Islet precursor cell (in vitro differentiated cells): ENCODE results near the gene USF2.
"Not testable (repeated sequence)": the region's sequence is repeated elsewhere in the genome, so short reads cannot be mapped to it uniquely, and the experiment has no call there.

Source experiments
- DNase-seq: peaks from one replicate; pipeline ENCODE4 v3.0.0-alpha.2; 2018

The USF2 gene

GRCh38 chr19:35268536-35269437, at the start of gene USF2:
Gene USF2 (plus strand): TSS chr19:35268962. CDS start chr19:35269102, 140 bp downstream.
- peak; percentile 77 for DNase-seq

GRCh38 chr19:35219008-35219407, 49.8 kb upstream of the USF2 start:
- DNase-seq = no peak

DNA sequence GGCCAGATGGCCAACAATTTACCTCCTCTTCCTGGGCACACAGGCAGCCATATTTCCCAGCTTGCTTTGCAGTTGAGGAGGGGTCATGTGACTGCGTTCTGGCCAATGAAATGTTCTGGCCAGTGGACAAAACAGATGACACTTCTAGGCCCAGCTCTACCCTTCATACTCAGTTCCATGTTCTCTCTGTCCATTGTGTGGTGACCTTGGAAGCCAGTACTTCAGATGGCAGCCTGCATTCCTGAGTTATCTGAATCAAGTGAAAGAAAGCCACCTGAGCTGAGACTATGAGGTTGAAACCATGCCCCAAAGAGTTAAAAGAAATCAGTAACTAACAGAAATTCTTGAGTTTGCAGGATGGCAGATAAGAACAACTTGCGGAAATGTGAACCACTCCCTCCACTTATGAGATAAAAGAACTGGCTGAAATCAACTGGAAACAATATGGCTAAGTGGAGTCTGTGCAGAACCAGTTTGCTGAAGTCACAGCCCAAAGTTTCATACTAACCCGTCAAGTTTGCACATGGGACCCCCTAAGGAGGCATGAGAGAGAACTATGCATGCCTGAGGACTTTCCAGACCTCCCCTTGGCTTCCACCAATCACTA, 48.3 kb upstream of the USF2 start:
- peak; percentile 16 for DNase-seq

DNA sequence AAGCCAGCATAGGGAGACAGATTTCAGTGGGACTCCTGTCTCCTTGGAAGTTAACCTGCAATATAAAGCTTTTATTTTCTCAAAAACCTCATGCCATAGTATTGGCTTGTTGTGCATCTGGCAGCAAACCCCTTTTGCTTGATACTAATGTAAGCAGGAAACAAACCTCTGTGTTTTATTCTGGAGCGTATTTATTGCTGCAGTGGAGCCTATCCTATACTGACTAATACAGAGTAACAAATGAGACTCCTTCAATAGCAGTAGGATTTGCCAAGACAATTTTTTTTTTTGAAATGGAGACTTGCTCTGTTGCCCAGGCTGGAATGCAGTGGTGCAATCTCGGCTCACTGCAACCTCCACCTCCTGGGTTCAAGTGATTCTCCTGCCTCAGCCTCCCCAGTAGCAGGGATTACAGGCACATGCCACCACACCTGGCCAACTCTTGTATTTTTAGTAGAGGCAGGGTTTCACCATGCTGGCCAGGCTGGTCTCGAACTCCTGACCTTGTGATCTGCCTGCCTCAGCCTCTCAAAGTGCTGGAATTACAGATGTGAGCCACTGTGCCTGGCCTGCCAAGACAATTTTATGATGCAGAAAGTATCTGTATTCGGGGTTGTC, 47.7 kb upstream of the USF2 start:
- DNase-seq = not testable (repeated sequence)

DNA sequence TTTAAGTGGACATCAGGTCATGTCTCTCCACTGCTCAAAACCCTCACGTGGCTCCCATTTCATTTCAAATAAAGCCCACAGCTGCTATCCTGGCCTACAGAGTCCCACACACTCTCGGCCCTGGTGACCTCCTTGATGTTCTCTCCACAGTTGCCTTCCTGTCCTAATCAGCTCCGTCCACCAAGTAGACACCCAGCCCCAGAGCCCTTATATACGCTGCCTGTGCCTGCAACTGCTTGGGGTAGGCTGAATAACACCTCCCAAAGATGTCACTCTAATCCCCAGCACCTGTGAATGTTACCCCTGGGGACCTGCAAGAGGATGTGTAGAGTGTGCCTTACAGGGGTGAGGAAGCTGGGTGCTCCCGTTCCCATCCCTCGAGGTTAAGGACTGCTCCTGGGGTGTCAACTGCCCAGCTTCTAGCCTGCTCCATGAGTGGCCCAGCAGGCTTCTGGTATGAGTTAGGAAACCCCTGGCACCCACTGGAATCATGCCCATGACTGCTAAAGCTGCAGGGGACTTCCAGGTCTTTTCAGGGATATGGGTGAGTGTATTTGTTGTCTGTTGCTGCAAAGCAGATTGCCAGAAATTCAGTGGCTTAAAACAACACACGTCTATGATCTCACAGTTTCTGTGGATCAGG, 46.3 kb upstream of the USF2 start:
- DNase-seq = peak; percentile 31

DNA sequence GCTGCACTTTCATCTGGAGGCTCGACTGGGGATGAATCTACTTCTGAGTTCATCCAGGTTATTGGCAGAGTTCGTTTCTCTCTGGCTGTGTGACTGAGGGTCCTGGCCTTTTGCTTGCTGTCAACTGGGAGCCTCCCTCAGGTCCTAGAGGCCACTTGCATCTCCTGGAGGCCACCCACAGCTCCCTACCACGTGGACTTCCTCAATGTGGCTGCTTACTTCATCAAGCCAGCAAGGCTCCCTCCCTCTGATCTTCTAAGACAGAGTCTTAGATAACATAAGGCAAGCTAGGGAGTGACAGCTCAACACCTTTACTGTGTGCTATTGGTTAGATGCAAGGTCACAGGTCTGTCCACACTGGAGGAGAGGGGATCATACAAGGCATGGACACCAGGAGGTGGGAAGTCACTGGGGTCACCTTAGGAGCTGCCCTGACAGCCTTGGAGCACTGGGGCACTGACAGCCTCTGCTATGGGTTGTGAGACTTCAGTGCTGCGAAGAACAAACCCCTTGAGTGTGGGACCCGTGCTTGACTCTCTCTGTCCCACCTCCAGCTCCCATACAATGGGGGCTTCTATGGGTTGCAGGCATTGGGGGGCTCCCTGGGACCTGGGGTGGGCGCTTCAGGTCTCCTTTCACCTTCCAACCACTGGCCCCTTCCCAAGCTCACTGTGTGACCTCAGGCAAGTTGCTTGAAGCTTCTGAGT, 45.5 kb upstream of the USF2 start:
- DNase-seq = peak; percentile 42

DNA sequence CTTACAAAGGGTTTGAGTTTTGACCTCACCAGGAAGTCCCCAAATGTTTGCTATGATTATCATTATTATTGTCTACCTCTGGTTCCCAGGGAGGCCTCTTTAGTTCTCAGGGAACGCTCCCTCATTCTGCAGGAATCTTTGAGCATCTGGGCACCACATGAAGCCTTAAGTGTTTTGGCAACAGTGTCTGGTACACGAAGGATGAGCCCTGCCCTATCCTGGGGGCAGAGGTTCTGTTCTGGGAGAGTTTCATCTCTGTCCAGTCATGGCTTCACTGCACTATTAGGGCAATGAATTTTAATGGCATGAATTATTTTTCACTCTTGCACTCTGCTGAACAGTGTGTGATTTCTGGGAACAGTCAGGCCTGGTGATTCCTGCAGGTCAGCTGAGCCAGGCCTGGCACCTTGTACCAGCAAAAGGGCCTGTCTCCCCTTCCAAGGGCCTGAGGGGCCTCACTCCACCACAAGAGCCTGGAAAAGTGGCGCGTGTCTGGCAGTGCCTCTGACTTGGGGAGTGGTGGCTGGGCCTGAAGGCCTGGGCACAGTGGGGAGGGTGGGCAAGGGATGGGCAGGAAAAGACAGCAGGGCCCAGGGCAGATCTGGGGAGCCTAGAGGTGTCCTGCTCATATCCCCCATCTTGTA, 44.8 kb upstream of the USF2 start:
- peak; percentile 12 for DNase-seq

DNA sequence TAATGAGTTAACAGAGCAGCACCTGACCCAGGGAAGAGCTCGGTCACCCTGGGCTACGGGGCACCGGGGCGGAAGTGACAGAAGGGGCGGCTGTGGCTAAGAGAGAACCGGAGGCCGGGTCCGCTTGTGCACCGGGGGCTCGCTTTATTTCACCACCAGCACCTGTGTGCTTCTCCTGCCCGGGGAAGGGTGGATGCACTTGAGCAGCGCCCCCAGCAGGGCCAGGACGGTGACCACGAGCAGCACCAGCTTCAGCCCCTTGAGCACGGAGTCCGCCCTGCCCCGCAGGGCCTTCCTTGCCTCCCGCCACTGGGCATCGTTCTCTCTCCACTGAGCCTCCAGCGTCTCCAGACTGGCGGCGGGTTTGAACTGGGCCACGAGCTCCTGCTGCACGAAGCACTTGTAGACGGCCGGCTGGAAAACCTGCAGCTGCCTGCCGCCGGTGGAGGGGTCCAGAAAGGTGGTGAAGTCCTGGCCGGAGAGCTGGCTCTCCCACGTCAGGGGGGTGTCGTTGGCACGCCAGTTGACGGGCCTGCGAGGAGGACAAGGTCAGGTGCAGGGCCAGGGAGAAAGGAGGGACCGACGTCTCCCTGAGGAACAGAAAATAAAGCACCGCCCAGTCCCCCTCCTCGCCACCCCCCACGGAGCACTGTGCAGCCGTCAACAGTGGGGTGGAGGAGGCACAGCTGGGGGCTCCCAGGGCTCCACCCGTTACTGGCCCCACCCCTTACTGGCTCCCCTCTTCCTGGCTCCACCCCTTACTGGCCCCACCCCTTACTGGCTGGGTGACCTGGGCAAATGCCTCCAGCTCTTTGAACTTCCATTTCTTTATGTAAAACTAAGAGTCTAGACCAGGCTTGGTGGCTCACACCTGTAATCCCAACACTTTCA, 43.8 kb upstream of the USF2 start:
- peak; percentile 48 for DNase-seq

DNA sequence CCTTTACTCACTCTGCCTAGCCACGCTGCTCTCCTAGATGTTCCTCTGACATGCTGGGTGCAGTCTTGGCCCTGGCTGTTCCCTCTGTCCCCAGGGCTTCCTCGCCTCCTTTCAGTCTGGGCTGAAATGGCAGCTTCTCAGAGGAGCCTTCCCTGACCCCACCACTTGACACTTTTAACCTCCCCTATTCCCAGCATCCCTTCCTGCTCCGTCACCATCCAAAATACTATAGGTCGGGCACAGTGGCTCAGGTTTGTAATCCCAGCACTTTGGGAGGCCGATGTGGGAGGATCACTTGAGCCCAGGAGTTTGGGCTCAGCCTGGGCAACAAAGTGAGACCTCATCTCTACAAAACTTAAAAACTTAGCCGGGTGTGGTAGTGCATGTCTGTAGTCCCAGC, 42.8 kb upstream of the USF2 start:
- DNase-seq = peak; percentile 12

DNA sequence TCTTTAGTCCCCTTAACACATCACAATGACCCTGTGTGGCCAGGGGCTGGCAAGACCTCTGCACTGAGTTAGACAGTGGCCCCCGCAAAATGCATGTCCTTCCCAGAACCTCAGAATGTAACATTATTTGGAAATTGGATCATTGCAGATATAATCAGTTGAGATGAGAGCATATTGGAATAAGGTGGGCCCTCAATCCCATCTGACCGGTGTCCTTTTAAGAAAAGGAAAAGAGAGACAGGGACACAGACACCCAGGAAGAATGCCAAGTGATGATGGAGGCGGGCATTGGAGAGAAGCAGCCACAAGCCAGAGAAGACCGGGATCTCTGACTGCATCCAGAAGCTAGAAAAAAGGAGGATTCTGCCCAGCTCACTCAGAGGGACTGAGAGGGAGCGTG, 42.0 kb upstream of the USF2 start:
- DNase-seq = peak; percentile 5

GRCh38 chr19:35228177-35228930, 40.4 kb upstream of the USF2 start, which contains the start of gene FAM187B:
Gene FAM187B (minus strand): TSS chr19:35228739. CDS start chr19:35228680, 59 bp downstream.
- peak; percentile 40 for DNase-seq

DNA sequence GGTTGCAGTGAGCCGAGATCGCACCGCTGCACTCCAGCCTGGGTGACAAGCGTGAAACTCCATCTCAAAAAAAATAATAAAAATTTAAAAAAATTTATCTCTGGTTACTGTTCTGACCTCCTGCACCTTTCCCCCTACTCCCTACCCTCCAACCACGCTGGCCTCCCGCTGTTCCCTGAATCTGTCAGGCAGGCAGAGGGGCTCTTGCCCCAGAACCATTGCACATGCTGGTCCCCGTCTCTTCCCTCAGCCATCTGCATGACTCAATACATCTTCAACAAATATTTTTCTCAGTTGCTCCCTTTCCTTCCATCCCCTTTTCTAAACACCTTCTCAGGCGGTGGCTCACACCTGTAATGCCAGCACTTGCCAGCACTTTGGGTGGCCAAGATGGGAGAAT, 39.2 kb upstream of the USF2 start:
- peak; percentile 31 for DNase-seq

DNA sequence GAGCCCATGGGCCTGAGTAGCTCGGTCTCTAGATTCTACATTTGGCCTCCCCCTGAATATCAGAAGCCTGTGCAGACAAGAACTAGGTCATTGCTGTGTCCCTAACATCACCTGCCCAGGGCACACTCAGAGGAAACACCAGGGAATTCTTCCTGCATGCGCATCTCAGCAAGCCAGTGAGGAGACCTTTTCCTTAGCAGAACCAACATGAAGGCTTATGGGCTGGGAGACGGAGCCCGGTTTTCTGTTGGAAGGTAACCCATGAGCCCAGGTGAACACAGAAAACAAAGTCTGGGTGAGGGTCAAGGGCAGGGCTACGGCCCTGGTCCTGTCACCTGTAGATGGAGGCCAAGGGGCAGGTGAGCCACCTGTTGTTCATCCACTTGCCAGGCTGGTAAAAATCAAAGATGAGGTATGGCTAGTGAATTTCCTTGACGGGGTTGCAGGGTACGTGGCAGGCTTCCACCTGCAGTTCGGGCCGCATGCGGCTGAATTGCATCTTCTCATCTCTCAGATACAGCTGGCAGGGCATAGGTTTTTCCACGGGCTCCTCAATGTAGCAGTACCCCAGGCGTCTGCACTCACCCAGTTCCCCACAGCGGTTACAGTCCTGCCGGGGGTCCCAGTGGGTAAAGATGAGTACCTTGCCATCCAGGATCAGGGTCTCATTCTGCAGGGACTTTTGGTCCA, 36.7 kb upstream of the USF2 start:
- DNase-seq = peak; percentile 27

DNA sequence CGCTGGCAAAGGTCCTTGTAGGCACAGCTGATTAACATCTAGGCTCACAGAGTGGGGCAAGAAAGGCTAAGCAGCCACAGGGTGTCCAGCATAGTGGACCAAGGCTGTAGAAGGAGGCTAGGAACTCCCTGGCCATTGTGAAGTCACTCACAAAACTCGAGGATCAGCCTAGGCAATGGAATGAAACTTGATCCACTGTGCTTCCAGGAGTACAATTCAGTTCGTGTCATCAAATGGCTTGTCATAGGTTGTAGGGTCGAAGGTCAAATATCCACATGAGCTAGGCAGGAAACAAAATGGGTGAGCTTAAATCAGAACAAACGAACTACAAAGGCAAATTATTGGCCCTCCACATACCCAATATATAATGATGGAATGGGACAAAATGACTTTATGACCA, 35.9 kb upstream of the USF2 start:
- DNase-seq = peak; percentile 42

DNA sequence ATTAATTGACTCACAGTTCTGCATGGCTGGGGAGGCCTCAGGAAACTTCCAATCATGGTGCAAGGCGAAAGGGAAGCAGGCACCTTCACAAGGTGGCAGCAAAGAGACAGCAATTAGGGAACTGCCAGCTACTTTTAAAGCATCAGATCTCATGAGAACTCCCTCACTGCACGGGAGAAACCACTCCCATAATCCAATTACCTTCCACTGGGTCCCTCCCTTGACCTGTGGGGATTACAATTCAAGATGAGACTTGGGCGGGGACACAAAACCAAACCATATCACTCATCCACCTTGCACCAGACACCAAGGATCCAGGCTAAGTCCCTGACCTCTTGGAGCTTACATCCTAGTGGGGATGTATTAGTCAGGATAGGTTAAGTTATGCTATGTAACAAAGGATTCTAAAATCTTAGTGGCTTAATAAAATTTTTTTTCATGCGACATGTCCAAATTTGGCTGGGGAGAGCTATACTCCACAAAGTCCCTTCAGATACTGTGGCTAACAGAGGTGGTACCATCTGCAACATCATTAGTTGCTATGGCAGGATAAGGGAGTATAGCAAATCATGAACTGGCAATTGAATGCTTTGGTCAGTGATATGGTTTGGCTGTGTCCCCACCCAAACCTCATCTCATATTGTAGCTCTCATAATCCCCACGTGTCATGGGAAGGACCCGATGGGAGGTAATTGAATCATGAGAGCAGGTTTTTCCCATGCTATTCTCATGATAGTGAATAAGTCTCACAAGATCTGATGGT, 31.9 kb upstream of the USF2 start:
- peak; percentile 19 for DNase-seq

DNA sequence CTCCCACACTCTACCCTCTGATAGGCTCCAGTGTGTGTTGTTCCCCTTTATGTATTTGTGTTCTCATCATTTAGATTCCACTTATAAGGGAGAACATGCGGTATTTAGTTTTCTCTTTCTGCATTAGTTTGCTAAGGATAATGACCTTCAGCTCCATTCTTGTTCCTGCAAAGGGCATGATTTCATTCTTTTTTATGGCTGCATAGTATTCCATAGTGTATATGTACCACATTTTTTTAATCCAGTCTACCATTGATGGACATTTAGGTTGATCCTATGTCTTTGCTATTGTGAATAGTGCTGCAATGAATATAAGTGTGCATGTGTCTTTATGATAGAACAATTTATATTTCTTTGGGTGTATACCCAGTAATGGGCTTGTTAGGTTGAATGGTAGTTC, 29.2 kb upstream of the USF2 start:
- not testable (repeated sequence) for DNase-seq

- DNase-seq = peak; percentile 10
Observed at GRCh38 chr19:35240327-35240726, 28.4 kb upstream of the USF2 start.

GRCh38 chr19:35241417-35241816, 27.3 kb upstream of the USF2 start:
- DNase-seq = no peak
